NCI-H510A (cell line): ENCODE data around the gene PRSS27.
"Not testable (repeated sequence)": the region's sequence is repeated elsewhere in the genome, so short reads cannot be mapped to it uniquely, and the experiment has no call there.

Experiments used
- DNase-seq: peaks from one replicate; lab custom pipeline; 2025; lab: John Stamatoyannopoulos, UW

Gene PRSS27

GRCh38 chr16:2692948-2693651, 26.9 kb downstream of the PRSS27 start:
- DNase-seq: no peak

GRCh38 chr16:2692251-2692947, 27.6 kb downstream of the PRSS27 start:
- no peak for DNase-seq

GRCh38 chr16:2691491-2692248, 28.4 kb downstream of the PRSS27 start:
- DNase-seq: no peak

GRCh38 chr16:2690852-2691251, 29.2 kb downstream of the PRSS27 start:
- DNase-seq: no peak

- no peak for DNase-seq
These were observed 29.8 kb downstream of the PRSS27 start for GRCh38 chr16:2689968-2690801.

- DNase-seq: not testable (repeated sequence)
These were observed 30.6 kb downstream of the PRSS27 start for GRCh38 chr16:2689422-2689821.

- no peak for DNase-seq
These were observed 32.3 kb downstream of the PRSS27 start for GRCh38 chr16:2687531-2688308.

- DNase-seq: no peak
These were observed 33.0 kb downstream of the PRSS27 start for GRCh38 chr16:2686912-2687507.

- not testable (repeated sequence) for DNase-seq
These were observed 33.9 kb downstream of the PRSS27 start for GRCh38 chr16:2686075-2686474.

- not testable (repeated sequence) for DNase-seq
These were observed 37.0 kb downstream of the PRSS27 start for GRCh38 chr16:2683041-2683440.

GRCh38 chr16:2682209-2683021, 37.6 kb downstream of the PRSS27 start, which contains the start of gene KCTD5:
Gene KCTD5 (plus strand): TSS chr16:2682523. CDS start chr16:2682549, 26 bp downstream.
- peak; percentile 87 for DNase-seq

- DNase-seq: not testable (repeated sequence)
These were observed 39.7 kb downstream of the PRSS27 start for GRCh38 chr16:2680360-2680759.

- not testable (repeated sequence) for DNase-seq
These were observed 40.1 kb downstream of the PRSS27 start for GRCh38 chr16:2679902-2680301.

GRCh38 chr16:2678206-2678965, 41.6 kb downstream of the PRSS27 start:
- DNase-seq: not testable (repeated sequence)

- DNase-seq: not testable (repeated sequence)
These were observed 43.1 kb downstream of the PRSS27 start for GRCh38 chr16:2676937-2677336.

GRCh38 chr16:2675714-2676113, 44.3 kb downstream of the PRSS27 start:
- DNase-seq: no peak

- DNase-seq: no peak
These were observed 45.0 kb downstream of the PRSS27 start for GRCh38 chr16:2675021-2675420.

GRCh38 chr16:2673066-2673999, 46.7 kb downstream of the PRSS27 start:
- DNase-seq: peak; percentile 80
